ENCODE measurements around the gene EEPD1.

The EEPD1 gene

DNA sequence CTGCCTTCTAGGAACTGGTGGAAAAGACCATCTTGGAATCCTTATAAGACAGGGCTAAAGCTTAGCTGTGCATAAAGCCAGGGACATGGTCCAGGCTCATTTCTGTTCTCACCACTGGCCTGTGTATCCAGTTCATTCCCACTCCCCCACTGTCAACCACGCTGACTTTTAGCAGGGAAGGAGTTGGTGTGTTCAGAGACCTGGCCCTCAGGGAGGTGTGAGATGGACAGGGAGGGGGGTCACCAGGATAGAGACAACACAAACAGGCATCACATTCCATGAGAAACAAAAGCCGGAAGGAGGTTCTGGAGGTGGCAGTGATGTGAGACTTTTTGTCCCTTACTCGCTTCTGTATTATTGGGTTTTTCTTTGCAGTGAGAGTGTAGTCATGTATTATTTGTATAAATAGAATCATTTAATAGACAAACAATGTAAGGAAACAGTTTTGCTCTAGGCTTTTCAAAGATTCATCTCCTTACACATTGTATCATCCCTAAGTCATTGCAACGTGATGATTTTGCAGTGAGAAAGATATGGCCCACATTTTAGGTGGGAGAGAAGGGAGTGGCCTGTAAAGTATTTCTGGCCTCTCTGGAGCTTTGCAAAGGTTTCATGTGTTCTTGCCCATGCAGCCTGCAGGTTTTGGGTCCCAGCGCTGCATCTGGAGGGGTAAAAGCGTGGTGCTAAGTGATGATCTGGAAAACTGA, 52.0 kb downstream of the EEPD1 start:
- POLR2A ChIA-PET = no interaction called here
- peaks cover 8% of the 10 kb centered on the region for H3K4me1 ChIP-seq (ENCODE audit: control insufficient read depth, insufficient read depth, low read length)
- H3K36me3 ChIP-seq (ENCODE audit: control insufficient read depth in 2 of 2, insufficient read depth in 1 of 2, low read length in 2 of 2) = no peaks in the 10 kb centered on the region
- H3K27ac ChIP-seq (ENCODE audit: extremely low read depth, low read depth, low read length) = no peak overlapping the region
- no peaks in the 10 kb centered on the region for H3K9me3 ChIP-seq (ENCODE audit: control insufficient read depth, insufficient read depth, low read depth, low read length)
- TF ChIP-seq, protein P1, sequence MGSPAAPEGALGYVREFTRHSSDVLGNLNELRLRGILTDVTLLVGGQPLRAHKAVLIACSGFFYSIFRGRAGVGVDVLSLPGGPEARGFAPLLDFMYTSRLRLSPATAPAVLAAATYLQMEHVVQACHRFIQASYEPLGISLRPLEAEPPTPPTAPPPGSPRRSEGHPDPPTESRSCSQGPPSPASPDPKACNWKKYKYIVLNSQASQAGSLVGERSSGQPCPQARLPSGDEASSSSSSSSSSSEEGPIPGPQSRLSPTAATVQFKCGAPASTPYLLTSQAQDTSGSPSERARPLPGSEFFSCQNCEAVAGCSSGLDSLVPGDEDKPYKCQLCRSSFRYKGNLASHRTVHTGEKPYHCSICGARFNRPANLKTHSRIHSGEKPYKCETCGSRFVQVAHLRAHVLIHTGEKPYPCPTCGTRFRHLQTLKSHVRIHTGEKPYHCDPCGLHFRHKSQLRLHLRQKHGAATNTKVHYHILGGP (tag by site-specific recombination; IDR thresholded peaks at IDR 0.05) = peak; percentile 37; the same call in 1 of the 2 replicates
- TF ChIP-seq ZNF10 (tag by site-specific recombination; IDR thresholded peaks at IDR 0.05) (no peak), ZNF350 (tag by site-specific recombination; IDR thresholded peaks at IDR 0.05) (no peak)
- CTCF ChIA-PET = no interaction called here
- H3K4me3 ChIP-seq (ENCODE audit: low read depth, low read length) = no peak overlapping the region

DNA sequence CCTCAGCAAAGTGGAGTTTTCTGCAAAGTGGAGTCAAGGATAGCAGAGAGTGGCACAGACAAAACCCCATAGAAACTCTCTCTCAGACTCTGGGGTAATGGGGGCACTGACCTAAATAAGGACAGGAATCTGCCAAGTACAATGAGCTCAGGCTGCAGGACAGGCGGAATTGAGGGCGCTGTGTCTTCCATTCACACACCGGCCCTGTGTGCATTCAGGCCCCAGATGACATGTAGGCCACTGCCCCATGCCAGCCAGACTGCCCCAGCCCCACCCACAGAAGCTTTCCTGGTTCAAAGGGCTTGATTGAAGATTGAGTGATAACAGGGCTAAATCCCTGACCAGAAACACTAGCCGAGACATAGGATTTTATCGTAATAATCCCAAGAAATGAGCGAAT, 52.7 kb downstream of the EEPD1 start:
- H3K4me3 ChIP-seq (ENCODE audit: low read depth, low read length) = no peak overlapping the region
- POLR2A ChIA-PET = no interaction called here
- H3K4me1 ChIP-seq (ENCODE audit: control insufficient read depth, insufficient read depth, low read length) = peaks cover 8% of the 10 kb centered on the region
- TF ChIP-seq ZNF391 (tag by site-specific recombination; IDR thresholded peaks at IDR 0.05; ENCODE audit: borderline replicate concordance, low read depth) (no peak), FEZF1 (tag by site-specific recombination; IDR thresholded peaks at IDR 0.05) (no peak), GLI2 (tag by site-specific recombination; IDR thresholded peaks at IDR 0.05; ENCODE audit: borderline replicate concordance, low read depth) (no peak), ZNF529 (tag by site-specific recombination; IDR thresholded peaks at IDR 0.05; ENCODE audit: insufficient replicate concordance) (no peak), SALL2 (tag by site-specific recombination; IDR thresholded peaks at IDR 0.05; ENCODE audit: borderline replicate concordance) (no peak), ZNF24 (tag by site-specific recombination; IDR thresholded peaks at IDR 0.05) (no peak), ZNF157 (tag by site-specific recombination; IDR thresholded peaks at IDR 0.05) (no peak), ZSCAN23 (tag by site-specific recombination; IDR thresholded peaks at IDR 0.05) (no peak), ZEB2 (tag by site-specific recombination; IDR thresholded peaks at IDR 0.05) (no peak), ZBTB1 (tag by site-specific recombination; IDR thresholded peaks at IDR 0.05) (no peak)
- TF ChIP-seq, protein P2, sequence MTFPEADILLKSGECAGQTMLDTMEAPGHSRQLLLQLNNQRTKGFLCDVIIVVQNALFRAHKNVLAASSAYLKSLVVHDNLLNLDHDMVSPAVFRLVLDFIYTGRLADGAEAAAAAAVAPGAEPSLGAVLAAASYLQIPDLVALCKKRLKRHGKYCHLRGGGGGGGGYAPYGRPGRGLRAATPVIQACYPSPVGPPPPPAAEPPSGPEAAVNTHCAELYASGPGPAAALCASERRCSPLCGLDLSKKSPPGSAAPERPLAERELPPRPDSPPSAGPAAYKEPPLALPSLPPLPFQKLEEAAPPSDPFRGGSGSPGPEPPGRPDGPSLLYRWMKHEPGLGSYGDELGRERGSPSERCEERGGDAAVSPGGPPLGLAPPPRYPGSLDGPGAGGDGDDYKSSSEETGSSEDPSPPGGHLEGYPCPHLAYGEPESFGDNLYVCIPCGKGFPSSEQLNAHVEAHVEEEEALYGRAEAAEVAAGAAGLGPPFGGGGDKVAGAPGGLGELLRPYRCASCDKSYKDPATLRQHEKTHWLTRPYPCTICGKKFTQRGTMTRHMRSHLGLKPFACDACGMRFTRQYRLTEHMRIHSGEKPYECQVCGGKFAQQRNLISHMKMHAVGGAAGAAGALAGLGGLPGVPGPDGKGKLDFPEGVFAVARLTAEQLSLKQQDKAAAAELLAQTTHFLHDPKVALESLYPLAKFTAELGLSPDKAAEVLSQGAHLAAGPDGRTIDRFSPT (tag by site-specific recombination; IDR thresholded peaks at IDR 0.05) = no peak
- no peak overlapping the region for H3K27ac ChIP-seq (ENCODE audit: extremely low read depth, low read depth, low read length)
- CTCF ChIA-PET = no interaction called here
- no peaks in the 10 kb centered on the region for H3K9me3 ChIP-seq (ENCODE audit: control insufficient read depth, insufficient read depth, low read depth, low read length)
- H3K36me3 ChIP-seq (ENCODE audit: control insufficient read depth in 2 of 2, insufficient read depth in 1 of 2, low read length in 2 of 2) = no peaks in the 10 kb centered on the region

DNA sequence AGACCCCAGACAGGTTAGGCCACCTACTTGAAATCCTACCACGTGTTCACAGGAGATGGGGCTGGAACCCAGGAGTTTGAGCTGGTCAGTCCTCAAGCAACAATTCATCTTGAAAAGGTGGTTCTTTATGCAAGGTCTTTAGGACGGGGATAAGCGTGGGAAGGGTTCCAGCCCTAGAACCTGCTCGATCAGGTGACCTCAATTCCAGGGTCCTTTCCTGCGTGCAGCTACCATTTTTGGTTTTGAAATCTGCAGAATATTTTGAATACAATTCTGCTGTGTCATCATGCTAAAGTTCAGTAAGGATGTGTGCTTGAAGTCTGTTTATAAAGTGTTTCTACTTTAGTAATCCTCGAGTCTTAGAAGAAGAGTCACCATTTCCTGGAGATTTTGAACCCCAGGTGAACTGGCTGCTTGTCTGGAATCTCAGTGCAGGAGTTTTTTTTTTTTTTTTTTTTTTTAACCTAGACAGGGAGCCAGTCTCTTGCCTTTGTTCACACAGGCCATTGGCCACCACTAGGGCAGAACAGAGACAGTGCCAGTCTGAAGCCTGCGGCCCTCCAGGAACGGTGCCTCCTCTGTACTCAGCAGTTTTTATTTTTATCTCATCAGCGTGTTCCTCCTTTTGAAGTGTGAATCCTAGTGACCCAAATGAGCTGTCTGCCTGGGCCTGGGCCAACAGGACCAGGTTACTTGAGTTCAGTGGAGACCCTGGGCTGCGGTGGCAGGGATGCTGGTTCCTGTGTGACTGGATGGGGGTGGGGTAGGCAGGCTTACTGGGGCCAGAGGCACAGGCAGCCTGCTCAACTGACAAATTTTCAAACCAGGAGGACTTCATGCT, 54.6 kb downstream of the EEPD1 start:
- POLR2A ChIA-PET = no interaction called here
- Histone ChIP-seq H3K9me3 (ENCODE audit: control insufficient read depth, insufficient read depth, low read depth, low read length) (no peaks in the 10 kb centered on the region), H3K4me1 (ENCODE audit: control insufficient read depth, insufficient read depth, low read length) (peaks cover 8% of the 10 kb centered on the region), H3K36me3 (ENCODE audit: control insufficient read depth in 2 of 2, insufficient read depth in 1 of 2, low read length in 2 of 2) (no peaks in the 10 kb centered on the region), H3K27ac (ENCODE audit: extremely low read depth, low read depth, low read length) (no peak overlapping the region), H3K4me3 (ENCODE audit: low read depth, low read length) (no peak overlapping the region)
- CTCF ChIA-PET = no interaction called here
- TF ChIP-seq GLIS1 (tag by site-specific recombination; IDR thresholded peaks at IDR 0.05) (no peak), ZXDB (tag by site-specific recombination; IDR thresholded peaks at IDR 0.05) (no peak), ZNF37A (tag by site-specific recombination; IDR thresholded peaks at IDR 0.05) (no peak), OSR2 (tag by site-specific recombination; IDR thresholded peaks at IDR 0.05) (no peak), GFI1B (tag by site-specific recombination; IDR thresholded peaks at IDR 0.05) (no peak), RBAK (tag by site-specific recombination; IDR thresholded peaks at IDR 0.05) (no peak), SETDB1 (IDR thresholded peaks at IDR 0.05; ENCODE audit: insufficient read length, low read length) (no peak), ZNF544 (tag by site-specific recombination; IDR thresholded peaks at IDR 0.05) (no peak), ZNF19 (tag by site-specific recombination; IDR thresholded peaks at IDR 0.05; ENCODE audit: low read depth) (no peak), ZNF768 (tag by site-specific recombination; IDR thresholded peaks at IDR 0.05) (no peak)
- TF ChIP-seq, protein P3, sequence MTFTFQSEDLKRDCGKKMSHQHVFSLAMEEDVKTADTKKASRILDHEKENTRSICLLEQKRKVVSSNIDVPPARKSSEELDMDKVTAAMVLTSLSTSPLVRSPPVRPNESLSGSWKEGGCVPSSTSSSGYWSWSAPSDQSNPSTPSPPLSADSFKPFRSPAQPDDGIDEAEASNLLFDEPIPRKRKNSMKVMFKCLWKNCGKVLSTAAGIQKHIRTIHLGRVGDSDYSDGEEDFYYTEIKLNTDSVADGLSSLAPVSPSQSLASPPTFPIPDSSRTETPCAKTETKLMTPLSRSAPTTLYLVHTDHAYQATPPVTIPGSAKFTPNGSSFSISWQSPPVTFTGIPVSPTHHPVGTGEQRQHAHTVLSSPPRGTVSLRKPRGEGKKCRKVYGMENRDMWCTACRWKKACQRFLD (tag by site-specific recombination; IDR thresholded peaks at IDR 0.05) = no peak
- TF ChIP-seq, protein P4, sequence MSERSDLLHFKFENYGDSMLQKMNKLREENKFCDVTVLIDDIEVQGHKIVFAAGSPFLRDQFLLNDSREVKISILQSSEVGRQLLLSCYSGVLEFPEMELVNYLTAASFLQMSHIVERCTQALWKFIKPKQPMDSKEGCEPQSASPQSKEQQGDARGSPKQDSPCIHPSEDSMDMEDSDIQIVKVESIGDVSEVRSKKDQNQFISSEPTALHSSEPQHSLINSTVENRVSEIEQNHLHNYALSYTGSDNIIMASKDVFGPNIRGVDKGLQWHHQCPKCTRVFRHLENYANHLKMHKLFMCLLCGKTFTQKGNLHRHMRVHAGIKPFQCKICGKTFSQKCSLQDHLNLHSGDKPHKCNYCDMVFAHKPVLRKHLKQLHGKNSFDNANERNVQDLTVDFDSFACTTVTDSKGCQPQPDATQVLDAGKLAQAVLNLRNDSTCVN (tag by site-specific recombination; optimal IDR thresholded peaks at IDR 0.05) = no peak
